Measurements from ENCODE around the gene CAPS2. TPM values are rescaled to one million over a fixed set of nuclear protein-coding genes. Genes with fewer than 3 reads are reported as not detected.

Gene CAPS2
- total and polyA plus RNA-seq, 9 of the 15 experiments (the other 6 are each of a cell fraction or from before 2014, with no cell fraction given) = 0.10 to 0.82 (median 0.47) TPM; not detected in 1

DNA sequence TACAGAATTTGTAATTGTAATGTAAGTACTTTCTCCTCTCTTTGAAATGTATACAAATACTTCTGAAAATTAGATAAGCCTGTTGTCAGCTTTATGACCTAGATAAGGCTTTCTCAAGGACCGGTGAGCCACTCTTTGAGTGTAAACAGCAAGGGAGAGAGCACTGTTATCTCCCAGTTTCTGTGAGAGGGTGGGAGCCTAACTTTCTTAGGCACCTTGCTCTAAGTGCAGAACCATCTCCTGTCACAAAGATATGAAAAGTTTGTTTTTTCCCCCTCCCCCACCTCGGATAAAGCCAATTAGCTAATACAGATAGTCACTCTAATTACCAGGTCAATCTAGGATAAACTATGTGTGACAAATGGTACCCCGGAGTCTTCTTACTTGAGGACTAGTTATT, 35.8 kb downstream of the CAPS2 start:
- no peak overlapping the region for H3K4me3 ChIP-seq
- no peak overlapping the region for H3K9ac ChIP-seq (ENCODE audit: insufficient read depth in 1 of 2, low read depth in 2 of 2, low read length in 2 of 2)
- ChIA-PET POLR2A (no interaction called here), CTCF (ENCODE audit: low intra/inter-chr PET ratio) (no interaction called here)
- no TSS peak for BruUV-seq (replicated peaks)
- no peaks in the 10 kb centered on the region for H3K4me1 ChIP-seq (replicated peaks in 1 of 2; ENCODE audit: control insufficient read depth in 2 of 2, insufficient read depth in 2 of 2, low read length in 2 of 2)
- in situ Hi-C loops (cut with MboI) = no loop called here
- H3K9me3 ChIP-seq (replicated peaks; ENCODE audit: control insufficient read depth, insufficient read depth, low read depth, low read length) = no peaks in the 10 kb centered on the region
- DNase-seq (ENCODE audit: extremely low read depth in 1 of 4, low spot score in 3 of 4) = no peak
- H3K27me3 ChIP-seq (ENCODE audit: control insufficient read depth in 2 of 2, insufficient read depth in 2 of 2, low read length in 2 of 2) = no peaks in the 10 kb centered on the region
- intact Hi-C loops (cut with micrococcal nuclease) = no loop called here
- H3K27ac ChIP-seq (ENCODE audit: extremely low read depth, low read depth, low read length) = no peak overlapping the region
- TF ChIP-seq POLR2H (tag; IDR thresholded peaks at IDR 0.05; ENCODE audit: low read depth) (no peak), TCF3 (CRISPR knock-in tag; IDR thresholded peaks at IDR 0.05) (0 out of 2 replicates have a peak, but pooled peaks have one; percentile 27), MIER1 (IDR thresholded peaks at IDR 0.05; ENCODE audit: low read depth) (no peak)
- no peak overlapping the region for H3K4me2 ChIP-seq (ENCODE audit: insufficient read depth, low read length)
- no peaks in the 10 kb centered on the region for H4K20me1 ChIP-seq (replicated peaks; ENCODE audit: control insufficient read depth, insufficient read depth, low read length)
- no peak for FAIRE-seq
- ATAC-seq = no peak
- no peaks in the 10 kb centered on the region for H3K36me3 ChIP-seq (ENCODE audit: control insufficient read depth, insufficient read depth, low read length)
- H3K79me2 ChIP-seq (ENCODE audit: control insufficient read depth, insufficient read depth, low read length) = no peaks in the 10 kb centered on the region
- WGBS (ENCODE audit: insufficient coverage, low coverage, missing lambda C conversion rate) = 0% methylated on average over 3 of the region's 3 CpGs
- no peaks in the 10 kb centered on the region for H3K9me1 ChIP-seq (ENCODE audit: control insufficient read depth, insufficient read depth, low read length)
- H2AFZ ChIP-seq (ENCODE audit: low read depth, low read length) = no peak overlapping the region

GRCh38 chr12:75291014-75291413, 39.1 kb downstream of the CAPS2 start:
- DNase-seq (ENCODE audit: extremely low read depth in 1 of 4, low spot score in 3 of 4) = no peak
- CTCF ChIA-PET (ENCODE audit: low intra/inter-chr PET ratio) = no interaction called here
- Histone ChIP-seq H2AFZ (ENCODE audit: low read depth, low read length) (no peak overlapping the region), H3K27me3 (ENCODE audit: control insufficient read depth in 2 of 2, insufficient read depth in 2 of 2, low read length in 2 of 2) (no peaks in the 10 kb centered on the region), H3K9ac (ENCODE audit: insufficient read depth in 1 of 2, low read depth in 2 of 2, low read length in 2 of 2) (no peak overlapping the region), H3K9me3 (replicated peaks; ENCODE audit: control insufficient read depth, insufficient read depth, low read depth, low read length) (no peaks in the 10 kb centered on the region), H3K4me2 (ENCODE audit: insufficient read depth, low read length) (no peak overlapping the region), H3K4me1 (replicated peaks in 1 of 2; ENCODE audit: control insufficient read depth in 2 of 2, insufficient read depth in 2 of 2, low read length in 2 of 2) (no peaks in the 10 kb centered on the region), H3K27ac (ENCODE audit: extremely low read depth, low read depth, low read length) (no peak overlapping the region), H3K9me1 (ENCODE audit: control insufficient read depth, insufficient read depth, low read length) (no peaks in the 10 kb centered on the region), H3K4me3 (no peak overlapping the region), H3K79me2 (ENCODE audit: control insufficient read depth, insufficient read depth, low read length) (no peaks in the 10 kb centered on the region), H3K36me3 (ENCODE audit: control insufficient read depth, insufficient read depth, low read length) (no peaks in the 10 kb centered on the region), H4K20me1 (replicated peaks; ENCODE audit: control insufficient read depth, insufficient read depth, low read length) (no peaks in the 10 kb centered on the region)
- no TSS peak for BruUV-seq (replicated peaks)
- no peak for ATAC-seq
- in situ Hi-C loops (cut with MboI) = no loop called here
- intact Hi-C loops (cut with micrococcal nuclease) = no loop called here
- WGBS (ENCODE audit: insufficient coverage, low coverage, missing lambda C conversion rate) = 0% methylated on average over 1 of the region's 1 CpG
- POLR2A ChIA-PET = interaction anchor here (0.8 kb wide), 1 partner anchor 15 kb away, joined by 3 read pairs; no protein-coding TSS in a partner anchor
- FAIRE-seq = no peak
- TF ChIP-seq ILF3 (IDR thresholded peaks at IDR 0.05; ENCODE audit: borderline replicate concordance) (no peak), MXI1 (IDR thresholded peaks at IDR 0.05; ENCODE audit: low read depth, low read length) (no peak), E2F3 (CRISPR knock-in tag; IDR thresholded peaks at IDR 0.05) (no peak), SNIP1 (IDR thresholded peaks at IDR 0.05; ENCODE audit: low read depth) (no peak), ZNF184 (CRISPR knock-in tag; IDR thresholded peaks at IDR 0.05) (no peak), PRDM10 (IDR thresholded peaks at IDR 0.05; ENCODE audit: partially characterized antibody) (no peak)
- TF ChIP-seq, protein P1, sequence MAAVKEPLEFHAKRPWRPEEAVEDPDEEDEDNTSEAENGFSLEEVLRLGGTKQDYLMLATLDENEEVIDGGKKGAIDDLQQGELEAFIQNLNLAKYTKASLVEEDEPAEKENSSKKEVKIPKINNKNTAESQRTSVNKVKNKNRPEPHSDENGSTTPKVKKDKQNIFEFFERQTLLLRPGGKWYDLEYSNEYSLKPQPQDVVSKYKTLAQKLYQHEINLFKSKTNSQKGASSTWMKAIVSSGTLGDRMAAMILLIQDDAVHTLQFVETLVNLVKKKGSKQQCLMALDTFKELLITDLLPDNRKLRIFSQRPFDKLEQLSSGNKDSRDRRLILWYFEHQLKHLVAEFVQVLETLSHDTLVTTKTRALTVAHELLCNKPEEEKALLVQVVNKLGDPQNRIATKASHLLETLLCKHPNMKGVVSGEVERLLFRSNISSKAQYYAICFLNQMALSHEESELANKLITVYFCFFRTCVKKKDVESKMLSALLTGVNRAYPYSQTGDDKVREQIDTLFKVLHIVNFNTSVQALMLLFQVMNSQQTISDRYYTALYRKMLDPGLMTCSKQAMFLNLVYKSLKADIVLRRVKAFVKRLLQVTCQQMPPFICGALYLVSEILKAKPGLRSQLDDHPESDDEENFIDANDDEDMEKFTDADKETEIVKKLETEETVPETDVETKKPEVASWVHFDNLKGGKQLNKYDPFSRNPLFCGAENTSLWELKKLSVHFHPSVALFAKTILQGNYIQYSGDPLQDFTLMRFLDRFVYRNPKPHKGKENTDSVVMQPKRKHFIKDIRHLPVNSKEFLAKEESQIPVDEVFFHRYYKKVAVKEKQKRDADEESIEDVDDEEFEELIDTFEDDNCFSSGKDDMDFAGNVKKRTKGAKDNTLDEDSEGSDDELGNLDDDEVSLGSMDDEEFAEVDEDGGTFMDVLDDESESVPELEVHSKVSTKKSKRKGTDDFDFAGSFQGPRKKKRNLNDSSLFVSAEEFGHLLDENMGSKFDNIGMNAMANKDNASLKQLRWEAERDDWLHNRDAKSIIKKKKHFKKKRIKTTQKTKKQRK (IDR thresholded peaks at IDR 0.05; ENCODE audit: borderline replicate concordance, low read depth, low read length) = no peak
